CD4-positive, alpha-beta T cell treated with Interleukin-15 for 4 hours (primary cell): ENCODE measurements around the gene TIMP3.

Source experiments
- DNase-seq: peaks from one replicate; pipeline ENCODE4 v3.0.0-alpha.2; 2020; ENCODE audit warnings: low spot score

The TIMP3 gene

DNA sequence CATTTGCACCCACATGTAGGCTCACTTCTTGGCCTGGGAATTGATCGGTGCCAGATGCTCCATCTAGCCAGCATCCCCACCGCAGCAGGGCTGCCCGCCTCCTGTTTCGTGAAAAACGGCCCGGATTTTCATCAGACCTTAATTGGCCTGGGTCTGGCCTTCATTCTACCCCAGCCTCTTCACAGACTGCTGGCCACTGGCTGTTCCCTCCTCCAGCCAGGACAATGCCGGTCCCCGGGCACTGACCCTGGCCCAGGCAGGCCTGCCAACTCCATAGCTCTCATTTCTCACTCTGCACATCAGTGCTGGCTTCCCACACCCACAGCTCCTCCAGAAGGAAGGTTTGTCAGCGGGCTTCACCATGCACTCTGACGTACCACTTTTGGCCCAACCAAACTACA lies 27.9 kb downstream of the TIMP3 start:
- no peak for DNase-seq

DNA sequence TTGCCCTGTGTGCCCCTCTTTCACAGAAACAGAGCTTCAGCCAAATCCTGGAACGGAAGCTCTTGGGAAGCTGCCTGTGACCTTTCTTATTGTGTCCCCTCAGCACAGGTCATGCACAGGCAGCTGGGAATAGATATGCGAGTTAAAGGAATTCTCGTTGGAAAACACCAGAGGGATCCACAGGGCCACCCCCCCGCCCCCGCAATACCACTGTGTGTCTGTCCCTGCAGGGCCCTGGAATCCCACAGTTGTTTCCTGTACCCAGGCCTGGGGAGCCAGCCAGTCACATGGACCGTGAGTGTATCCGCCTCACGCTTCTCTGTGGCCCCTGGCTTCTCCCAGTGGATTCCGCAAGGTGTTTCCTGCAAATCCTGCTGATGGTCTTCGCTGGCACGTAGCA lies 29.0 kb downstream of the TIMP3 start:
- no peak for DNase-seq

DNA sequence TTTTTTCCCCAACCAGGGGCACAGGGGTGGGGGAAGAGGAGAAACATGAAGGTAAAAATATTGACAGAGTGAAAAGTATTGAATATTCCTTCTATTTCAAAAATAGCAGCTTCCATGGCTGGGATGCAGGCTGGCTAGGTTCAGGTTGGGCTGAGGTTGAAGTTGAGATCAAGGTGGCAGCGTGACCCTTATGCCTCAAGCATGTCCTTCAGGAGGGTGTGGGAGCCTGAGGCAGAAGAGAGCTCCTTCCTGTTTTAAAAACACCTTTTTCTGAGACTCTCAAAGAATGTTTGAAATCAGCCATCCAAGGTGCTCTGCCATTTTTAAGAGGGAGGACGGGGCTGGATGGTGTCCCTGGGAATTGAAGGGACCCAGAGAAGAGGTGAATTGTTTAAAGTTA lies 29.5 kb downstream of the TIMP3 start:
- DNase-seq, result no peak

DNA sequence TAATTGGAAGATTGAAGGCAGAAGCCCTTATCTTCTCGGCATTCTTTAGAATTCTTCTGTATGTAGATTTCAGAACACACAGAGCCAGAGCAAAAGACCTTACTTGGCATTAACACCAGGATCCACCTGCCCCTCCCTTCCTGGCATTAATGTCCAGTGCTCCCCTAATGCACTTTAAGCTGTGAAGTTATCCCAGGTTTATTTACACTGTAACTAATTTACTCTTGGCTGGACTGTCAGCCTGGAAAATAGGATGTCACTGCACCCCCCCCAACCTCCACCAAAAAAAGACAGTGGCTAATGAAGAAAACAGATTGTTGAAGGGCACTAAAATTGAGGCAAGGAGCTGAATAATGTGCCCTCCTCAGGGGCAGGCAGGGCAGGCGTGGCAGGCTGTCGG lies 30.1 kb downstream of the TIMP3 start:
- no peak for DNase-seq

DNA sequence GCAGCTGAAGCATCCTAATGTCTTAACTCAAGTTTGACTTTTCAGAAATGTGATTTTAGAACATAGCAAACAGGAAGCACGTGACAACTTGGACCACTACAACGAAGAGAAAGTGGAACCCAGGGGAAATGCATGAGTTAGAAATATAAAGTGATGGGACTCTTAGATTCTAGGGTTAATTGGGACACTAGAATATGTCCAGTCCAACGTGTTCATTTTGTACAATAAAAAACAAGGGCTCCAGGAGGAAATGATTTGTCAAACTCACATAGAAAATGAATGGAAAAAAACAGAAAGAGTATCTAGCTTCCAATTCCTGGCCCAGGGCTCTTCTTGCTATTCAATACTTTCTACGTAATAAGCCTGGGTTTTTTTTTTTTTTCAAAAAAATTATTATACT lies 30.7 kb downstream of the TIMP3 start:
- DNase-seq, result no peak

DNA sequence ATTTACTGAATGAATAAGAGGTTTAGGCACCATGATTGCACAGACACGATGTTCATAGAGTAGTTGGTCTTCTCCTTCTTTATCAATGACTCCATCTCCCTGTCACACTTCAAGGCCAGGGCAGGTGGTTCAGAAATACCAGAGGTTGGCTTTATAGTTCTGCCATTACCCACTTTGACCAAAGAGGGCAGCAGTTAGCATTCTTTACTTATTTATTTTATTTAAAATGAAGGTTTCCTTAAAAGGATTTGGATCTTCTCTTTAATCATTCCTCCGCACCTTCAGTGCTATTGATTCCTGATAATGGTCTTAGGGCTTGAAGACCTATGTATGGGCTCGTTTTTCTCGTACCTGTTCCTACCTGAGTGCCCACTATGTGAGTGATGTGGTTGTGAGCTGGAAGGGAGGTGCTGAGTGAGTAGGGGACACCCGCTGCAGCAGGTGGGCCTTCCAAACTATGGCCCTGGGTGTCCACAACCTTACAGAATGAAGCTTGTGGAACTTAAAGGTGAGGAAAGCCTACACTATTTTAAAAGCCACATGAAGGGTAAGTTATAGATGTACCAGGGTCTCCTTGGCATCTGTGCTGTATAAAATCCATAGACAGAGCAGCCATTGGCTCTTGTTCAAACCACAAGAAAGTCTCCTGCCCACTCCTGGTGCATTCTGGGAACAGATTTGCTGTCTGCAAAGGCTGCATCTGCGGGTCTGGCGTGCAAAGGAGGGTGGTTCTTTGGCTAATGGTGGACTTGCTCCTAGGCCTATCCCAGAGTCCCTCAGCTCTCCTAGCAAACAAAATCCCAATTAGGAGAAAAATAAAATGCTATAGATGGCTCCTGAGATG lies 35.0 kb downstream of the TIMP3 start:
- no peak for DNase-seq

DNA sequence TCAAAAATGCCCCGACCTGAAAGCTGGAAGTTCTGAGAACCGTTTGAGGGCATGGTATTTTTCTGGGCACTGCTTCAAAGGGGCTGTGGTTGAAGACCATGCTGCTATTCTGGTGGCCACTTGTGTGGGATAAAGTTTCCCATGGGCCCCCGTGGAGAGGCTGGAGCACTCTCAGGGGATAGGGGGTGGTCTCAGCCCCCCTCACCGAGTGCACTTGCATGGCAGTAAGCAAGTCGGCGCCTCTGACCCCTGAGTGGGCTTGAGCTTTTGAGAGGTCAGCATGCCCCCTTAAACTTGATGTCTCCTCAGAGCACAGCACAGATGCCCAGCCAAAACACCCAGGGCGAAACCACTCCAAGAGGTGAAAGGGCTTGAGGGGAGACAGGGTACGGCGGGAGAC lies 35.6 kb downstream of the TIMP3 start:
- DNase-seq, result no peak

DNA sequence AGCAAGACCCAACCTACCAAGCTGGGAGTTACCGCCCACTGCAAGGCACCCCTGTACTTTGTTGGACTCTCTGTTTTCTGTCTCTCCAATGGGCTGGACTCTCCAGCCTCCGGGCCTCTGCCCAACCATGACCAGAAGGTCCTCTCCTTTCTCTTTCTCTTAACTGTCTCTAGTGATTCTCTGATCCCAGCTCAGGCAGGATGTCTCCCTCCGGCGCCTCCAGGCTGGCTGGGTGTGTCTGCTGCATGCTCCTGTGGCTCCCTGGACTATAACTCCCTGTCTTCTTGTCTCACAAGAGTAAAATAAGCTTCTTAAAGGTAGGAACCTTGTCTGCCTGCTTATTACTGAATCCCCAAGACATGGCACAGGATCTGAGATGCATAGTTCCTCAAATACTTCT lies 36.3 kb downstream of the TIMP3 start:
- no peak for DNase-seq

DNA sequence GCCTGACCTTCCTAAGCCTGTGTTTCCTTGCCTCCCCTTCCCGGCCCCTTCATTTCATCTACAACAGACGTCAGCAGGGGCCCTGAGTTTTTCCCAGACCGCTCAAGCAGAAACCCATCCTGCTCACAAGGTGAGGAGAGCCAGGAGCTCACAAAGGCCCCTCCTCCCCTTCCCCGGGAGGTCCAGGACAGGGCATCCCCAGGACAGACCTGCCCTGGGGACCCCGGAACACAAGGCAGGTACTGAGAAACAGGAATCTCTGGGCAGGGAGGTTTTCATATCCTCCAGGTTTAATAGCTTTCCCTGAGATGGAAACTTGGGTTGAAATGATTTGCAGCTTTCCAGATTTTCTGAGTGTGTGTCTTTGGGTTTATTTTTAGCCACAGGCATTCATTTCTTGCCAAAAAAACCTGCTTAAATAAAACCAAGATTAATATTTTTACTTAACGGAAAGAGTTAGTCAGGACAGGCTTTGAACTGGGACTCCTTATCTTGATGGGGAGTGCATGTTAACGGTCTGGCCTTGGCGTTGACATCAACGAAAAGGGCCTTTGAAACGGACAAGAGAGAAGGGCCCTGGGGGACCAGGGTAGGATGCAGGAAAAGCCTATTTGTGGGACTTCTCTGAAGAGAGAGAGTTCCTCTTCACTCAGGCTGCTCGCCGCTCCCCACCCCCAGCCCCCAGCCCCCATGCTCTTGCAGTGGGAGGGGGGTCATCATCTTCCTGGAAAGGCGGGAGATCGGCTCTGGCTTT lies 38.5 kb downstream of the TIMP3 start:
- DNase-seq, result no peak

DNA sequence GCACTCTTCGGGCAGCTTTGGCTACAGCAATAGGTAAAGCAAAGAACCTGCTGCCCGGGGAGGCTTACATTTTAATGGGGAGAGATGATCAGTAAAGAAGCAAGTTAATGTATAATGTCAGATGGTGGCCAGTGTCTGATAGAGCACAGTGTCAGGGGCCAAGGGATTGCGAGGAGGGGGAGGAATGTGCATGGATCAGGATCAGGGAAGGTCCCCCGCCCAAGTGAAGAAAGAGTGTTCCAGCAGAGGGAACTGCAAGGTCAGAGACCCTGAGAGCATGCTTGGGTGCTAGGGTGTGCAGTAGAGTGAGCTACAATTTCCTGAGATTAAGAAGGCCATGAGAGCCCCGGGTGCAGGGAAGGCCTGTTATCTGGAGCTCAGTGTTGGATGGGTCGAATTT lies 39.7 kb downstream of the TIMP3 start:
- DNase-seq, result no peak

DNA sequence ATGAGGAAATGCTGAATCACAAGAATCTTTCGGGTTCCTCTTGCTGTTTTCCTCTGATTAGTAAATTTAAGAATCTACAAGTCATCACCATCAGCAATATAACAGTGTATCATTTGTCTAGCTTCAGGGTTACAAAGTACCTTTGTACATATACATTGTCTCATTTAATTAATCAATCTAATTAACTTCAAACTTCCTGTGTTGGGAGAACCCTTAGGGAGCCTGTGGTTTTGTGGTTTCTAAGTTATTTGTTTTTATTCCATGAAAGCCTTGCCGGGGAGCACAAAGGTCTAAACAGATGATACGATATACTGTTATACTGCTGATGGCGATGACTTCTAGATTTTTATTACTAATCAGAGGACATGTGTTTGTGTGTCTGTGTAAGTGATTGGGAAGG lies 41.0 kb downstream of the TIMP3 start:
- DNase-seq, result no peak

DNA sequence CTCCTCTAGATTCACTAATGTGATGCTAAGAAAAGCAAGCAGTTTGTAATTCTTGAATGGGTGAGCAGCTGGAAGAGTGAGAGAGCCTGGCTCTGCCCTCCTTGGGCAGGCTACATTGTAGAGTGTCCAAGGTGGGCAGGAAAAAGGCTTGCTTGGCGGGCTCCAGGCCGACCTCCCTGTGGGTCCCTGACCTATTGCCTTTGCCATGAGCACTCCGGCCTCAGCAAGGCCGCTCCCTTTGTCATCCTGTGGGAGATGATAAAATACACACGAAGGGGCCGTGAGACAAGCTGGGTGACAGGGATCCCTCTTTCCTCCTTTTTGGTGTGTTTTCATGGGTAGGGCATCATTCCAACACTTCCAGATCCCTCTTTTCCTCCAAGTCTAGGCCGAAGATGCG lies 41.8 kb downstream of the TIMP3 start:
- DNase-seq, result no peak

DNA sequence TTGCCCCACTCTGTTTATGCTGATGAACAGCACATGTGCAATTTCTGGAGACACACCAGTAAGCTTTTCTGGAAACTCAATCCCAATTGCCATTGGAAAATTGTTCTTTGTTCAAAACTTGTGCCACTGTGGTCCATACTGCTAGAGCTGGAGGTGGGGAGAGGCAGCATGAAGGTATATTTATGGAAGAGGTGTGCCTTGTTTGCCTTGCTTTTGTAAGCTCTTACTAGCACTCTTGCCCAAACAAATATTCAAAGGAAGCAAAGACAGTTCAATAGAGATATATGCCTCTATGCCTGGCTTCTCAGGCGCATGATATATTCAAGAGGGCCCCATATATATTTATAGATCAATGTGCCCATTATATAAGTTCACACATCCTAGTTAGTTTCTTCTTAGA lies 42.7 kb downstream of the TIMP3 start:
- DNase-seq, result no peak

DNA sequence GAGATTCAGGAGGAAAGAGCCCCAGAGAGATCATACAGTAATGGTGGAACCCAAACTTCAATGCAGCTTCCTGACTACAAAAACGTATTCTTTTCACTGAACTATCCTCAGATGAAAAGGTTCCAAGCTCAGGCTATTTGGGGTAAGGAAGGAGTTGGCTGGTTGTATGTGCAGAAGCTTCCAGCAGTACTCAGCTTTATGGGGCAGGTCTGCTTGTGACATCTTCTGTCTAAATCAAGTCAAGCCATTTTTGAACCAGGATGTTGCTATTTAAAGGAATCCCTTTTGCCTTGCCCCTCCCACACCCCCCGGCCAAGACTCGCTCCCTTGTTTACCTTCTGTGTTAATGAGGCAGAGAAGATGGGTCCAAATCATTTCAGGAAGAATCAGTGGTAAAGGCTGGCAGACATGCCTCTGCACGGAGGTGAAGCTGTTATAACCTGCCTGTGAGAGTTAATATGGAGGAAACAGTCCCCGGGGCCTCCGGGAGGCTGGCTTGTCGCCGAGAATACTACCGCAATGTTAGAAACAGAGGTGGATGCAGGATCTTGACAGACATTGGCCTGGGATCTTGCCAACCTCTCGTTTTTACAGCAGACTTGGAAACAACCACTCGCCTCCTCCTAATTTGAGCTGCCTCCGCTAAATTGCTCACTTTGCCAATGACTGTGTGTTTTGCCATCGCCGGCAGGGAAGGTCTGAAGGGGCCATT lies 45.4 kb downstream of the TIMP3 start:
- DNase-seq, result no peak

DNA sequence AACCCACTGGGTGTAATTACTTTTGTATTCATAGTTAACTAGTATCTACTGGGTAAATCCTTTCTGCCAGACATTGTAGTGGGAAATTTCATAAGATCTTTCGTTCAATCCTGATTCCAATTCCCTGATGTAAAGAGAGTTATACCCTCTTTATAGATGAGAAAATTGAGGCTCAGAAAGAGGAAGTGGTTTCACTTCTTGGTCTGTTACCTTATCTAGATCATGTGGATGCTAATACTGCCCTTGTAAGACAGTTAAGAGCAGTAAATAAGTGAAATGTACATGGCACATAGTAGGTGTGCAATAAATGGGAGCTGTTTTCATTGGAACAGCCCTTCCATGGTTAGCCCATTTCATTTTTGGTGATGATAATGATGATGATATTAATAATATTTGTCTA lies 46.7 kb downstream of the TIMP3 start:
- DNase-seq, result no peak

DNA sequence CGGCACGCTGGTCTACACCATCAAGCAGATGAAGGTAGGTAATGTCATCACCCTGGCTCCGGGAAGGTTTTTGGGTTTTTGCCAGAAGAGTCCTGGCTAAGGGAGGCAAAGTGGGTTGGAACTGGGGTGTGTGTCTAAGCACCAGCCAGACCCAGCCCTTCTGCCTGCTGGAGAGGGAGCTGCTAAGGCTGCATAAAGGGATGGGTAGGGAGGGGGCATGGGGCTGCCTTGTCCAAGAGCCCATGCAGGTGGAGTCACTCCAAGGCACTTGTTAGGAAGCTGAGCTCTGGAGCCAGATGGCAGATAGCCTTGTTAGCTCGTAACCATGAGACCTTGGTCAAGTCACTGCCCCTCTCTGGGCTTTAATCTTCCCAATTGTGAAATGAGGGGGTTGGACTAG lies 48.0 kb downstream of the TIMP3 start:
- DNase-seq, result no peak

DNA sequence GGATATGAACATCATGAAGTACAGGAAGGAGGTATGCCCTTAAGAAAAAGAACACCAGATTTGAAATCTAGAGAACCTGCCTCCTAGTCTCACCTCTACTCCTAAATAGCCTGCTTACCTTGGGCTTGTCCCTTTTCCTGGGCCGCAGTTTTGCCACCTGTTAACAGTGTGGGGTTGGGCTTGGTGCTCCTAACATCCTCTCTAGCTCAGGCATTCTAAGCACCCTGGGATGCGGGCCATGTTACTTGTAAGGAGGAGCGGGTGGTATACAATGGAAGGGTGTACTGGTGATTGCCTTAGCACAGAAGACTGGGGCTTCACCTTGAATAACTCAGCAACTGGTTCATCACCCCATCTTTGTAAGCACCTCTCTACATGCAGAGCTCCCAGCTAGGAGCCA lies 48.7 kb downstream of the TIMP3 start:
- no peak for DNase-seq

DNA sequence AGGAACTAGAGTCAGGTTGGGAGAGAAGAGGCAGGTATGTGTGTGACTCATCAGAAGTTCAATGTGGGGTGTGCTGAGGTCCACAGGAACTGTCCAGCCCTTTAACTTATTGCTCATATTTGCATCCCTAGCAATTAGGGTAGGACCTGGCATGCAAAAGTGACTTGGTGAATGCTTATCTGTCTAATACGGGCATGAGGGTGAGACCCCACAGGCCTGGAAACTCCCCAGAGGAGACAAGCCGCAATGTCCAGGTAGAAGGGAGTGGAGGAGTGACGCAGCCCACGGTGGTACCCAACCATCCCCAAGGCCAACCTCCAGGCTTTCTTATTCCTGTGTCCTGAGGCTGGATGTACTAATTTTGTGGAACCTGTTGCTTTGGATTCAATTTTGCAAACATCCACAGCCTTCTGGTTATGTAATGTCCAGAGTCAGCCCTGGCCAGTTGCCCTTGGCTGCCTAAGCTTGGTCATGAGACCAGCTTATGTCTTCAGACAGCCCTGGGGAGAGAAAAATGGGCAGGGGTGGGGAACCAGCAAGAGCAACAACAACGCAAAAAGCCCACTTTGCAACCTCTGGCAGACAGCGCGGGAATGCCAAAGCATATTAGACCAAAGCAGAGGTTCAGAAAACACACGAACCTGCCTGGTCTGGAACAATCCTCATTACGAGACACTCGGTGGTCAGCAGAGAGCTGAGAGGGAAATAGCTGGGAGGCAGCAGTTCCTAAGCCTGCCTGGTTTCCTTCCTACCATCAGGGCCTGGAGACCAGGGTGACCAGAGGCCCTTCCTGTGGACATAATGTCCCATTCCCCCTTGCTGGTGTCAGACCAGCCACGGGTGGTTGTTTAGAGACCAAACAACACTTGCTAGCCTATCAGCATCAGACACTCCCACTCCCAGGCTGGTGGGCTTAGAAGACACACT lies 49.3 kb downstream of the TIMP3 start:
- DNase-seq, result no peak

DNA sequence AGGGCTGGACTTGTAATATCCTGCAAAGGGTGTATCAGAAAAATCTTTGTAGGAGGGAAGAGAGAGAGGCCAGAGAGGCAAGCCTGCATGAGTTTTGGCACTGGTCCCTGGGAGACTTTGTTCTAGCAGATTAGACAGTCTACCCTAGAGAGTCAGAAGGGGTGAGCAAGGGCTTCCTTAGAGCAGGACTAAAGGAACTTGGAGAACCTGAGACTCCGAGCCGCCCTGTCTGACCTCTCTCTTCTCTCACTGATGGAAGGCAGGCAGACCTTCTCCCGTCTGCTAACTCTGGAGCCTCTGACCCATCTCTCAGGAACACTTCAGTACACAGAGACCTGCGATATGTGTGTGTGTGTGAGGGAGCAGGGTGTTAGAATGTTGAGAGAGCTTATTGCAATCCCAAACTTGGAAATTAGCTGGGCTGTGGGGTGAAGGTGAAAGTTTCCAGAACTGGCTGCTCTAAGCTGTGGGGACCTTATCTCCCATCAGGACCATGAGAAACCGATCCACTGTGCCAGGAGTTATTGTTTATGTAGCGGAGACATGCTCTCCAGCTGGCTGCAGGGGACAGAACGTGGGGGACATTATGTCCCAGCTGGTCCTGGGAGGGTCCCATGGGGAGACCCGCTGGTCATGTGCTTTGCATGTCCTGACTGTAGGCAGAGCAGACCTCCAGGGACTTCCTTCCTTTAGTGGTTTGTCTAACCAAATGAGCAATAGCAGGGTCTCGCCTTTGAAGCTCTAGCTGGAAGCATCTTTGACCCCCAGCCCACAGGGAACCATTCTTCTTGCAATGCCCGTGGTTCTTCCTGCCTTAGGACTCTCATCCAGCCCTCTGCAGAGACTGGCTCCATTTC lies 51.1 kb downstream of the TIMP3 start:
- DNase-seq, result no peak

DNA sequence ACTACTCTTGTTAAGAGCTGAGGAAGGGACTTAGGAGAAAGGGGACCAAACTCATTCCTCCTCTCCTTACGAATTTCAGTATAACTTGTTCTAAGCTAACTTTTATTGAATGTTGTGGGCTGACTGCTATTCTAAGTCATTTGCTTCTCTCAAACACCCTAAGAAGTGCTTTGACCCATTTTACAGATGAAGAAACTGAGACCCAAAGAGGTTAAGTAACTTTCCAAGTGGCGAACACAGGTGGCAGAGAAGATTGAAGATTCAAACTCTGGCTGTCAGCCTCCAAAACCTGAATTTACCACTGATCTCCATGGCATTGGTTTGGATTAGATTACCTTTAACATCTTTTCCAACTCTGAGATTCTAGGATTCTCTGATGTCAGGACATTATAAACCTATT lies 52.2 kb downstream of the TIMP3 start:
- no peak for DNase-seq

DNA sequence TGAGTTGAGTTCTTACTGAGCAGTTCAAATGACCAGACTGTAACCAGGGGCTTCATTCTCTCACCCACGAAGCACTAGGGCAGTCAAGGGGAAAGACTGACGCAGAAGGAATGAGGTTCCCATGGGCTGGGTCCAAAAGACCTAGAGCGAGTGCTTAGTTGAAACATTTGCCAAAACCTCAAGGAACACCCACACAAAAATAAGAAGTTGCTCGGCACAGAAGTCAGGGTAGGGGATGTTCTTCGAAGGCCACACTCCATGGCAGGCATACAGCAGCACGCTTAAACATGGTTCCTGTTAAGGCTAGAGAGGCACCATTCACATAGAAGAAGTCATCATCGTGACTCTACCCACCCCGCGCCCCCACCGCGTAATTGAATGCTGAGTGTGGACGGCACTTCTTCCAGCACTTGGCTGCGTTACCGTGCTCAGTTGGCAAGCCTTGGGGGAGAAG lies 52.9 kb downstream of the TIMP3 start:
- no peak for DNase-seq
